Coronary artery (tissue), 2 donors: ENCODE results near the gene NPW.

Experiments
- DNase-seq: peaks from one replicate; pipeline ENCODE4 v3.0.0-alpha.2; 2017; ENCODE audit warnings: low spot score
- H3K27ac ChIP-seq, 2 donors: fragments of 200-600 bp; sonication (generic); one replicate each; pipeline ENCODE4 v1.5.1; 2016 to 2019
- H3K4me3 ChIP-seq: fragments of 200-600 bp; sonication (generic); 2 replicates; pipeline ENCODE4 v1.5.1; 2016; ENCODE audit warnings: mild to moderate bottlenecking, moderate library complexity
- CTCF ChIP-seq: fragments of 200-600 bp; sonication (generic); IDR thresholded peaks from one replicate; pipeline ENCODE4 v1.5.1; 2019; ENCODE audit warnings: antibody characterized with exemption

NPW gene

GRCh38 chr16:2016407-2016922 is 3.1 kb upstream of the NPW start:
- no peak overlapping the region for H3K4me3 ChIP-seq
- no peak for TF ChIP-seq CTCF
- no peak overlapping the region for H3K27ac ChIP-seq
- no peak for DNase-seq

- H3K27ac ChIP-seq, result no peak overlapping the region
- no peak for DNase-seq
- no peak for TF ChIP-seq CTCF
- peak overlapping the region; percentile 38 for H3K4me3 ChIP-seq
Observed at GRCh38 chr16:2019921-2020831, 591 bp downstream of the NPW start.

- no peak for DNase-seq
Observed at GRCh38 chr16:2022723-2023091, 3.1 kb downstream of the NPW start.

DNA sequence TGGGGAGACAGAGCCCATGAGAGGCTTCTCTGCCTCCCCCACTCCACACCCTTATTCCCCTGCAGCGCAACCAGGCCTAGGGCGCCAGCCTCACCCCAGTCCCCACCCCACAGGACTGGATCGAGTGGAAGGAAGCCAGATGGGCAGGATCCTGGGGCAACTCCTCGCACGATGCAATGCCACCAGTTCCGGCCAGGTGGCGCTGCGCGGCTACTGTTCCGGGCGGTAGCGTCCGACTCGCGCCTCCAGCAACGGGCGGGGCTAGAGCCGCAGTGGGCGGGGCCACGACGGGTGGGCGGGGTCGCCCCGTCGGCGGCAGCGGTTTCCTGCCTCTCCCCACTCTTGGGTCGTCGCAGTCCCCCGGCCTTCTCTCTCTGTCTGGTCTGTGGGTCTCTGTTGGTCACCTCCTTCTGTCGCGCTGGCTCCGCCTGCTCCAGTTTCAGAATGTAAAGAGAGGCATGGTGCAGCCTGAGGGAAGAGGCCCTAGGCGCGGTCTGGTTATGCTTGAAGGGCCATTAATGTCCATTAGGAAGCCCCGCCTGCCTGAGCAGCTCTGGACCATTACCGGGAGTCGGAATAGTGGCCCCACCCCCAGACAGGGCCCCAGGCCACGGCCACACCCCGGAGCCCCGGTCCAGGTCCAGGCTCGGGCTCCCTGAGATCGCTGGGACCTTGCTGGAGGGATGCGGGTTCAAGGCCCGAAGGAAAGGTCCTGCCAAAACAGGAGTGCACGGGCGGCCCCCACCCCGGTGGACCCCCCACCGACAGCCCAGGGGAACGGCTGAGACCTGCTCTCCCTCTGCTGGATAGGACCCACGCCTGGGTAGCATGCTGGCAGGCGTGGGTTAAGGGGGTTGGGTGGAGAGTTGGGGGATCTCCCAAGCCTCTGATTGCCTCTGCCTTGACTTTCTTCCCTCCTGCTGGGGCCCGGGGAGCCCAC is 3.8 kb downstream of the NPW start:
- Histone ChIP-seq H3K4me3 (peak overlapping the region; percentile 67), H3K27ac (peak overlapping the region in 1 of 2 donors; percentile 75)
- peak; percentile 92 for DNase-seq
- TF ChIP-seq CTCF, result peak; percentile 90

More at GRCh38 chr16:2022723-2023091, 3.1 kb downstream of the NPW start:
- no peak for TF ChIP-seq CTCF
- Histone ChIP-seq H3K4me3 (peak overlapping the region; percentile 67), H3K27ac (no peak overlapping the region)

- peak overlapping the region; percentile 67 for H3K4me3 ChIP-seq
- no peak for TF ChIP-seq CTCF
- peak overlapping the region in 1 of 2 donors; percentile 75 for H3K27ac ChIP-seq
- no peak for DNase-seq
Observed at GRCh38 chr16:2024032-2024420, 4.4 kb downstream of the NPW start.

GRCh38 chr16:2025251-2025650 is 5.7 kb downstream of the NPW start:
- H3K27ac ChIP-seq, result no peak overlapping the region
- no peak overlapping the region for H3K4me3 ChIP-seq
- DNase-seq, result no peak
- TF ChIP-seq CTCF, result no peak
